Measurements from ENCODE around the gene KSR2. TPM values are rescaled to one million over a fixed set of nuclear protein-coding genes. Genes with fewer than 3 reads are reported as not detected.

The KSR2 gene
- total RNA-seq, 1 donor from 2014 or later: 0.10 TPM

DNA sequence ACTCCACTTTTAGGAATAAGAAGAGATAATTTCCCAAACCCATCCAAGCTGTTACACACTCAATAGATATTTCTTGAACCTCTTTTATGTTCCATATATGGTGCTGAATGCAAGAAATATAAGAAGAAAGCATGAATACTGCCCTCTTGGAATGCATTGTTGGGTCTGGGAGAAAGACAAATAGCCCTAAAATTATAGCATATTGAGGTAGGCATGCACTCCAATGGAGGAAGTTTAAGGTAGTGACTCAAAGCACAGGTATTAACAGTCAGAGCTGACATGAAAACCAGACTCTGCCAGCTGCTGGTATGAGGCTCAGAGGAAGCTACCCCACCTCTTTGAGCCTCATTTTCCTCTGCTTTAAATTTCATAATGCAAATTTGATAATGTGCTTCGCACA lies 346.0 kb downstream of the KSR2 start:
- no peak for DNase-seq

GRCh38 chr12:117622087-117622486 lies 346.7 kb downstream of the KSR2 start:
- DNase-seq: no peak

DNA sequence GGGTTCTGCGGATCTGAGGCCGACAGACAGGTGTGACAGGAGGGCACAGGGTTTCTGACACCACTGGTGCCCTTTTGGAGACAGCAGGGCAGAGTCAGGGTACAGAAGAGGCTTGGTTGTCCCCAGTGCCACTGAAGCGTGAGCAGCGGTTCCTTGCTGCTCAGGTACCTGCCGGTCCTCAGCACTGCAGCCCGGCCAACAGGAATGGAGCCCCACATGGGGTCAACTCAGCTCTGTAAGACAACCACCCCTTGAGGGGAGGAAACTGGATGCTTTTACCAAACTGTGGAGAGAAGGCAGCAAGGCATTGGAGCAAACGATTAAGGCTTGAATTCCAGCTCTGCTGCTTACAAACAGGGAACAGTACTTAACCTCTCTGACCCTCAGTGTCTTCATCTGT lies 361.0 kb downstream of the KSR2 start:
- DNase-seq: no peak

GRCh38 chr12:117606945-117607344 lies 361.8 kb downstream of the KSR2 start:
- DNase-seq: no peak

GRCh38 chr12:117606024-117606423 lies 362.8 kb downstream of the KSR2 start:
- no peak for DNase-seq

DNA sequence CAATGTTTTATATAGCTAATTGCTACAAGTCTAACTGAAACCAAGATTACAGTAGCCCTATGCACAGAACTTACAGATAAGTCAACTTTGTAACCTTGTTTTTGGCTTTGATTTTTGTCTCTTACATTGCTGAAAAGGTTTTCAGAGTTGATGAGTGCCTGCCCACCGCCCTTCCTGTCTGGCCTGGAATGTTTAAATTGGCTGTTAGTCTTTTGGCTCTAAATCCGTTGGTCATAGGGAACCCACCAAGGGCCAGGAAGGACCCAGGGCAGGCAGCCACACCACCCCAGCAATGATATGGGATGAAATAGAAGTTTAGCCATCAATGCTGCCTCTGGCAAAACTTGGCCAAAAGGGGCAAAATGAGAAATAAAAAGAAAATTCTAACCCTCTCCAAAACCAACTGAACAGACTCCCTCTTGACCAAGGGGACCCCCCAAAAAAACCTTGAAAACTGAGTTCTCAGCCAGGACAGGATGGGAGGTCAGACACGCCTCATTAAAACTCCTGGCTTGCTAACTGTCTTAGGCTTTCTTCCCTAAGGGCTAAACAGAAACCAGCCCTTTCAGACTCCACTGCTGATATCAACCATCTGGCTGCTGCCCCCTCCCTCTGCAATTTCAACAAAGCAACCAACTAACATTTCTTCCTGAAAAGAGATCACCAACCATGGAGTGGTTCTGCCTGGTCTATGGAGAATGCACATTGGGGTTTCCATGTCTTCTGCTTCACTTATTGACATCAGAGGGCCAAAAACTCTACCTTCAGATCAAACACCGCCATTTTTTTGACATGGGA lies 365.3 kb downstream of the KSR2 start:
- DNase-seq: no peak

- DNase-seq: no peak
Measured at GRCh38 chr12:117599849-117600248, 368.9 kb downstream of the KSR2 start.

DNA sequence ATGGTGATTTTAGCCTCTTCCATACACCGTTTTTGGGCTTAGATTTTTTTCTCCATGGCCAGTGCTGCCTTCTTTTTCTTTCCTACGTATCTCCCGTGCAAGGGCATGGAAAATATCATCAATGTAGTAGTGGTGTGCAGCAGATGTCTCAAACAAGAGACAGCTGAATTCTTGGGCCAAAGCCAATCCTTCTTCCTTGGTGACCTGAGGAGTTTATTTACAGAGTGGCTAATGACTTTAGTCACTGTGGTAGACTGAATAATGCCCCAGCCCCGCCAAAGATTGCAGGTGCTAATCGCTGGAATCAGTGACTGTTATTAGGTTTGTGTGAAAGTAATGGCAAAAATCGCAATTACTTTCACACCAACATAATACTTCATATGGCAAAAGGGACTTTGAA lies 371.8 kb downstream of the KSR2 start:
- DNase-seq: peak; percentile 17

- no peak for DNase-seq
Measured at GRCh38 chr12:117595751-117596150, 373.0 kb downstream of the KSR2 start.

- DNase-seq: no peak
Measured at GRCh38 chr12:117594481-117594880, 374.3 kb downstream of the KSR2 start.

DNA sequence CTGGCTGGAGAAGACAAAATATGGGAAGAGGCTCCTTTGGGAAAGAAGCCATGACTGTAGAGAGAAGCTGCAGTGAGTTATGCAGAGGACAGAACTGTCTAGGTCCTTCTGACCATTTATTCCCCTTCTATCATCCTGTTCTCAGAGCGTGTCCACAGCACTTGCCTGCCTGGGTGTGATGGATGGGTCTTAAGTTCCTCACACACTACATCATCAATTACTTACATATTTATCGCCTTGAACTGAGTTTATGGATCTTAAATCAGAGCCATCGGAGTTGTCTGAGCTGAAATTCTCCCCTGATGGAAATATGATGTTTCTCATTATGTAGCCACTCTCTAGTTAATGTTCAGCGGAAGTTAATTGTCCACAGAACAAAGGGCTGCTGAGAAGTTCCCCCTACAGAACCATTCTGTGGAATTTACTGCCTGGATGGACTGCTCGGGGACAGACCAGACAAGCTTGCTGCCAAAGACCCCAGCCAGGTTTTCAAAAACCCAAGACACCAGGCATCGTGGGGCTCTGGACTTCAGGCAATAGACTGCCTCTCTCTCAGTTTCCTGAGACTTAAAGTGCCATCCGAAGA lies 374.9 kb downstream of the KSR2 start:
- no peak for DNase-seq

DNA sequence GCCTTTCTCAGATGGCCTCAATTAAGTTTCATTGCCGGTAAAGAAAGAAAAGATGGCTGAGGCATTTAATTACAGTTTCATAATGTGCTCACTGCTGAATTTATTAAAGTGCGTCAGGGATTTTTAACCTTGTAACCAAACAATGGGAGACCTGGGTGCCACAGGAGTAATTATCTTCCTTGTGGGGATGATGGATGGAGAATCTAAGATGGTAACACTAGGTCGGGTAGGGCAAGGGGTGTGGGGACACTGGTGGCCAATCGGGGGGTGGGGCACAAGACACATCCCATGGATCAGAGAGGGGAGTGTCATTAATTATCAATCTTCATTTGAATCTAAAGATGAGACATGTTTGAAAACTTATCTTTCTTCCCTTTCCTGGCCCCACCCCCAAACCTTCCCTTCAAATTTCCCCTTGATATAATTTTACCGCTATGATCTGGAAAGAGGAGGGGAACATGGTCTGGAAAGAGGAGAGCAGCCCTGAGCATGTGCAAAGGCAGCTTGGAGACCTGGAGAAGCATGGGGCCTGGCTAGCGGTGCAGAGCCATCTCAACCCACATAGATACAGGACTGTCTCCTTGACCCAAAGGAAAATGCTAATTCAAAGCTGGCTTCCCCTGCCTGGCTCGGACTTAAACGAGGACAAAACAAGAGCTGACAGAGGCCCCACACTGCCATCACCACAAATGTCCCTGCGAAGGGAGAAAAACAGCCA lies 376.0 kb downstream of the KSR2 start:
- no peak for DNase-seq

GRCh38 chr12:117590999-117591398 lies 377.8 kb downstream of the KSR2 start:
- no peak for DNase-seq

DNA sequence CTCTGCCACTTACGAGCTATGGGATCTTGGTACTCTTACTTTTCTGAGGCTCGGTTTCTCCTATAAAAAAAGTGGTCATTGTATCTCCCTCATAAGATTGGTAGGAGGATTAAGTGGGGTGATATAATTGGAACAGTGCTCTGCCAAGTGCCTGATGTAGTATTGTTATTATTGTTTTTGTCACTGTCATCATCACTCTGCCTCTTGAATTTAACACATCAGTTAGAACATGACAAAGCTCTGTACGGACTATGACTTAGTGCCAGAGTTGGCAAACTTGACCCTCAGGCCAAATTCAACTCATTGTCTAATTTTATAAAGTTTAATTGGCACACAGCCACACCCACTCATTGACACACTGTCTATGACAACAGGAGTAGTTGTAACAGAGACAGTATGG lies 378.4 kb downstream of the KSR2 start:
- no peak for DNase-seq

DNA sequence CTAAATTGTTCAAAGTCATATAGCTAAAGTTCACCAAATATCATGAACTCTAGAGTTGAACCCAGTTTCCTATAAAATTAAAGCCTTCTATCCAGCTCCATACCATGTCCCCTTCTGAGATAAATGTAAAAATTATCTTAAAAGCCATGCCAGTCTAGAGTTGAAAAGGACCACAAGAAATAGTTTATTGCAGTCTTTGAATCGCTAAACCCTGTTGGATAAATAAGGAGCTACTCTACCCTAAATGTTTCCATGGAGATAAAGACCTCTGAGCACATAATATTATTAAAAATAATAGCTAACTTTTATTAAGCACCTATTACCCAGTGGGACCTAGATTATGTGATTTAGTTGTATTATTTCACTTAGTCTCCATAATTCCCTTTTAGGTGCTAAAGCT lies 379.8 kb downstream of the KSR2 start:
- no peak for DNase-seq

DNA sequence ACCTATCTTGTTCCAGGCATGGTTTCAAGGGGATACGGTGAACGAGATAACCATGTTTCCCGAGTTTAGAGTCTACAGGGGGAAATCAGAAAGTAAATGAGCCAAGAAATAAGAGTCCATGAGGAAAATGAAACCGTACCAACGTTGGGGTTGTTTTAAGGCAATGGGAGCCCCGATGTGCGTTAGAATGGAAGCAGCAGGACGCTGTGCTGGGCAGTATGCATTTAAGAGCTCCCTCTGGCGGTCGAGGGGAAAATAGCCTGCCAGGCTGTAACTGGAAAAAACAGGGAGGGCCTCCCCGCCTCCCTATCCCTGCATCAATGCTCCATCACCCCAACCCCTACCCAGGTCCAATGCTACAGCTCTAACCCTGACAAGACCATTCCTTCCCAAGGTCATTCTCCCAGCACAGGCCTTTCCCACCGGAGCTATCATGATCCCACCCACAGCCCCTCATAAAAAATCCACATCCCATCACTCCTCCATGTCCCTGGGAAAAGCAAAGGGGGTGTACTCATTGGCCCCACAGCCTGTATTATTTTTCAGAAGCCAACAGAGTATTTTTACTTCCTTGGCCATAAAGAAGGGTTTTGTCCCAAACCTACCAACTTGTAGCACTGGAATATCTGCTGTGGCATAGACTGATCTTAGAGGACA lies 381.0 kb downstream of the KSR2 start:
- peak; percentile 63 for DNase-seq

DNA sequence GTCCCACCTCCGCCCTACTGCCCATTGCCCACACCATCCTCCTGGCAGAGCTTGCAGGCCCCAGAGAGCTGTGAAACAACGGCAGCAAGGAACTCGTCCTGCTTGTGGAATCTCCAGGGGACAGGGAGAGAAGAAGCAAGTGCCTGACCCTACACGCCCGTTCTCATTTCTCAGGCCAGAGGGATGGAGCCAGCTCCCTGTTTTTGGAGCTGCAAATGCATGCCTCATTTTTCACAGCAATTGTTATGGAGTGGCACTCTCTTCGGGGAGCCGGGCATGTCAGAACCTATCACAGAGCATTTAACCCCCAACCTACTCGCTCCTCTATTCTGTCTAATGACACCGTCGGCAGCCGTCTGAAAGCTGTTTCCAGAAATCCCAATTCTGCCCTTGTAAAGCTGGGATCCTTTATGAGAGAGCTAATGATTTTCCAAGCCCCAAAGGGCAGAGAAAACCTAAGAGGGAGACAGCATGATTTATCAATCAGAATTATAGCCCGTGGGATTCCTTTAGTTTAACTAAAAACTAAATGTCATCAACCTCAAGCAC lies 385.0 kb downstream of the KSR2 start:
- no peak for DNase-seq

- DNase-seq: no peak
Measured at GRCh38 chr12:117583092-117583491, 385.7 kb downstream of the KSR2 start.

DNA sequence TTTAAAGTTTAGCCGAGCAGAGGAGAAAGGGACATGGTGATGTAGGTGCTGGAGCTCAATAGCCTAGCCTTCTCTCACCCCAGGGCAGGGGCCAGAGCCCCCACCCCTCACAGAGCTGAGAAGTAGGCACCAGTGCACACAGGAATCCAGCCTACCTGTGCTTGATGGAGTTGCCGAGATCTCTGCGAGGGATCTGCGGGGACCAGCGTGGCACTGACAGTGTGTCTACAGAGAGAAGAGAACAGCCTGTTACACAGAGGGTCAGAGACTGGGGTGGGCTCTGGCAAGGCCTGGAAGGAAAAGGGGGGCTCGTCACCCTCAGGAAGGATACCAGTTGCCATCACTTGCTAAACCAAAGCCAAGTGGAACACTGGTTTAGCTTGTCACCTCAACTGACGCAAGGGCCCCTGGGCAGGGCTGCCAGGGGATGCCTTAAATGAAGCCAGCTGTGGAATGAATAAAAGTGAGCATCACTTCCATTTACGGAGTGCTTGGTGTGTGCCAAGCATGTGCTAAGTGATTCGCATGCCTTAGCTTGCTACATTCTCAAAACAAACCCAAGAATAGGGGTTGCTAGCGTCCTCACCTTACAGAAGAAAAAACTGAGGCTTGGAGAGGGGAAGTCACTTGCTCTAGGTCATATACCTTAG lies 386.5 kb downstream of the KSR2 start:
- no peak for DNase-seq

DNA sequence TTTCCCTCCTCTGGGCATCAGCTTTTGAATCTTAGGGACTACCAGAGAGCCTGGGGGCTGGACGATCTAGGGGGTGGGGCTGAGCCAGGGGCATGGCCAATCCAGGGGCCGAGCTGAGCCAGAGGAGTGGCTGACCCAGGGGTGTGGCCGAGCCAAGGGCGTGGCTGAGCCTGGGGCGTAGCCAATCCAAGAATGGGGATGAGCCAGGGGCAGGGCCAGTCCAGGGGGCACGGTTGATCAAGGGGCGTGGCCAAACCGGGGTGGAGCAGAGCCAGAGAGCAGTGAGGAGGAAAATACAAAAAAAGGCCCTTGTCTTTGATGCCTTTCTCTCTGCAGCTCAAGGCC lies 388.1 kb downstream of the KSR2 start:
- peak; percentile 27 for DNase-seq

- peak; percentile 19 for DNase-seq
Measured at GRCh38 chr12:117580015-117580717, 388.6 kb downstream of the KSR2 start.

Data from tongue (tissue), 2 donors.